ENCODE data around the gene TMEM164.
A peak's percentile ranks its signal among the peaks of the same experiment; 100 is the strongest.

The TMEM164 gene

DNA sequence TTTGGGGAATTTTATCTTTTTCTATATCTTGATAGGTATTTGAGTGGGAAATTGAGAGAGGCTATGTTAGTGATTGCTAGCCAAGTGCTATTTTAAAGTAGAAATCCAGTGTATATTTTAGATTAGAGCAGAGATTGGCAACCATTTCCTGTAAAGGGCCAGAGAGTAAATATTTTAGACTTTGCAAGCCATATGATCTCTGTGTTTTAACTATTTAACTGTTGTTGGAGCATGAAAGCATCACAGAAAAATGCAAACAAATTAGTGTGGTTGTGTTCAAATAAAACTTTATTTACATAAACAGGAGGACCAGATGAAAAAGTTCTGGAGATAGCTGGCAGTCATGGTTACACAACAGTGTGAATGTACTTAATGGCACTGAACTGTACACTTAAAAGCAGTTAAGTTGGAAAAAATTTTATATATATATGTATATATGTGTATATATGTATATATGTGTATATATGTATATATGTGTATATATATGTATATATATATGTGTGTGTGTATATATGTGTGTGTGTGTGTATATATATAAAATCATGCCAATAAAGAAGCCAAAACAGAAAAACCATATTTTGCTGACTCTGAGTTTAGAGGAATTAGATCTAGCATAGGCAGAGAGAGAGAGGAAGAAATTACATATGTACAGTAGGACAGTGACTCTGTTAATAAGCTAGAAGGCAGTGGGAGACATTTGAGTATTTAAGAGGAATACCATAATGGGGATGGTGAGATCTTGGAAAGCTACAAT is 83.4 kb downstream of the TMEM164 start:
- DNase-seq = no peak

DNA sequence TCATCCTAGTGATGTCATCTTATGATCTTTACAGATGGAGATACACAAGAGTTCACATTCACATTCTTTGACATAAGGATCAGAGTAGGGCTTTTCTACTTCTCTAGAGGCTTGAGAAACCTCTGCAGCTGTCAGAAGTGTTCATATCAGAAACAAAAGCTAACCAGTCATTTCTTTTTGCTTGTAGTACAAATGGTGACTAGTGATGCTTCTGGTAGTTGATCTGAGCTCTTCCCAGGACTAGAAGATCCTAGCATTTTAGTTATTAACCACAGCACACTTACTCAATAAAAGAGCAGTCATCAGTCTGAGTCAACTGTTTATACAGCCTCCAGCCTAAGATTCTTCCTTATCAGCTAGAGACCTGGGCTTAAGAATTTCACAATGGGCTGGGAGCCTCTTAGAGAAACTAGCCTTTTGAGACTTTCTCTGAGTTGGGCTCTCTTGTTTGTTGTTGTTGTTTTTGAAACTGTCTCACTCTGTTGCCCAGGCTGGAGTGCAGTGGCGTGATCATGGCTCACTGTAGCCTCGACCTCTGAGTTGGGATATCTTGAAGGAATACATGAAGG is 84.1 kb downstream of the TMEM164 start:
- DNase-seq = no peak

GRCh38 chrX:110087485-110088356 is 84.8 kb downstream of the TMEM164 start:
- no peak for DNase-seq

GRCh38 chrX:110089656-110090403 is 86.9 kb downstream of the TMEM164 start:
- no peak for DNase-seq

GRCh38 chrX:110097920-110098319 is 95.0 kb downstream of the TMEM164 start:
- peak; percentile 89 for DNase-seq

GRCh38 chrX:110103344-110103743 is 100.4 kb downstream of the TMEM164 start:
- DNase-seq = no peak

- DNase-seq = no peak
These were observed 101.2 kb downstream of the TMEM164 start for GRCh38 chrX:110104078-110104477.

DNA sequence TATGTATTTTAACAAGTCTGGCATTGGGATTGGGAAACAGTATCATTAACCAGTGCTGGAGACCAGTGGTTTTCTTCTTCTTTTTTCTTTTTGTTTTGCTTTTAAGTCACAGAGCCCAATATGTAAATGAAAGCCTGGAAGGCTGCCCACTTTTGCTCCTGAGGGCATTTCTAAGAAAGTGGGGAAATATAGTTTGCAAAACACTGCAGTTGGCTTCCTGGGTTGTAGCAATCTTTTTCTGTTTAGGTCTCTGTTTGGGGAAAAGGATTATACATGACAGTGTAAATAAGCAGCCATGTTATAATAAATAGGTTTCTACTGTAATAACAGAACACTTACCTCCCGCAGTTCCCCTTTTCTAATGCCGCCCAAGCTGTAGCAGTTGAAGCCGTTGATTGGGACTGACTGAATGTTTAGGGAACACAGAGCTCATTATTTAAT is 105.5 kb downstream of the TMEM164 start:
- no peak for DNase-seq

DNA sequence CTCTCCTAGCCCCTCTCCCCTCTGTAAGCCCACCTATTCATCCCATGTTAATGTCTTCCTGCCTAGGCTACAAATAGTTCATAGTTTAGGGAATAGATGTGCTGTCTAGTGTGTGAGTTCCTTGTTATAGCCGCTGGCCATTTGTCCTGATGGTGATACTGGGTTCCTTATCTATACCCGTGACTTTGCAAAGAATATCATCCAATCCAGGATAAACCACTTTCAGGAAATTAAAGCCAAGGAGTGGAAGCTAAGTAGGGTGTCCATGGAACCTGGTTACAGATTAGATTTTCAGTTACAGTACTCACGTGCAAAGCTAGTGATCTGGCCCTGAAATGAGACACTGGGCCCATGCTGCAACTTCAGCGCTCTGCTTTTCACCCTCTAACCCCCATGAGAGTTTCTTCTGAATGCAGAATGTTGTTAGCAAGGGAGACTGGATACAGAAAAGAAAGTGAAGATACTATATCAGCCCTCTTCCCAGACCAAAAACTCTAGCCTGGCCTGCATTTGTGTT is 111.4 kb downstream of the TMEM164 start:
- no peak for DNase-seq

- DNase-seq = no peak
These were observed 113.4 kb downstream of the TMEM164 start for GRCh38 chrX:110116066-110116980.

- DNase-seq = no peak
These were observed 115.6 kb downstream of the TMEM164 start for GRCh38 chrX:110118530-110118929.

DNA sequence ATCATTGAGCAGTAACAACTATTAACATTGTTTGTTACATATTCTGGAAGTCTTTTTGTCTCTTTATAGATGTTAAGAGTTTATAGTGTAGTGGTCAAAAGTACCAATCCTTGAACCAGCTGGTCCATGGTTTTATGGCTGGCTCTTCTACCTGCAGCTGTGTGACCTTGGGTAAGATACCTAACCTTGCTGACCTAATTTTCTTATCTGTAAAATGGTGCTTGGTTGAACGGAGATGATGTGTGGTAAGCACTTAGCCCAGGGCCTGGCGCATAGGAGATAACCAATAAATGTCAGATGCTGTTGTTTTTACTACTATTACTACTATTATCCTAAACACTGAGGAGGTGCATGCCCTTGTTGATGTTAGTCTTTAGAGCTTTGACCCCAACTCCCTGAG is 116.6 kb downstream of the TMEM164 start:
- DNase-seq = no peak

GRCh38 chrX:110120025-110120424 is 117.1 kb downstream of the TMEM164 start:
- no peak for DNase-seq

DNA sequence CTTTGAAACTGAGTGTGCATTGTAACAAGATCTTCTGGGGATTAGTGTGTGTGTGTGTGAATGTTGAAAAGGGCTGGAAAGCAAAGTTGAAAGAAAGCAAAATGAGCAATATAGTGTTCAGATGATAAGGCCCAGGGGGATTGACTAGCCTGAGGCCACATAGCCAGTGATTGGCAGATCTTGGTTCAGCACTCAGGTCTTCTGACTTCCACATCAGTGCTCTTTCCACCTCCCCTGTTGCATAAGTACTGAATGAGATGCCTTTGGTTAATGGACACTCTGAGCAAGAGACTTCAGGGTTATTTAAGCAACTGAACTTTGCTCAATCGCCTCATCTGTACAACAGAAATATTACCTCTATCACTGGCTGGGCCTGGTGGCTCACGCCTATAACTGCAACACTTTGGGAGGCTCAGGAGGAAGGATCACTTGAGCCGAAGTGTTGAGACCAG is 120.4 kb downstream of the TMEM164 start:
- DNase-seq = no peak

GRCh38 chrX:110125446-110126162 is 122.7 kb downstream of the TMEM164 start:
- peak; percentile 3 for DNase-seq

GRCh38 chrX:110131031-110131430 is 128.1 kb downstream of the TMEM164 start:
- DNase-seq = no peak

DNA sequence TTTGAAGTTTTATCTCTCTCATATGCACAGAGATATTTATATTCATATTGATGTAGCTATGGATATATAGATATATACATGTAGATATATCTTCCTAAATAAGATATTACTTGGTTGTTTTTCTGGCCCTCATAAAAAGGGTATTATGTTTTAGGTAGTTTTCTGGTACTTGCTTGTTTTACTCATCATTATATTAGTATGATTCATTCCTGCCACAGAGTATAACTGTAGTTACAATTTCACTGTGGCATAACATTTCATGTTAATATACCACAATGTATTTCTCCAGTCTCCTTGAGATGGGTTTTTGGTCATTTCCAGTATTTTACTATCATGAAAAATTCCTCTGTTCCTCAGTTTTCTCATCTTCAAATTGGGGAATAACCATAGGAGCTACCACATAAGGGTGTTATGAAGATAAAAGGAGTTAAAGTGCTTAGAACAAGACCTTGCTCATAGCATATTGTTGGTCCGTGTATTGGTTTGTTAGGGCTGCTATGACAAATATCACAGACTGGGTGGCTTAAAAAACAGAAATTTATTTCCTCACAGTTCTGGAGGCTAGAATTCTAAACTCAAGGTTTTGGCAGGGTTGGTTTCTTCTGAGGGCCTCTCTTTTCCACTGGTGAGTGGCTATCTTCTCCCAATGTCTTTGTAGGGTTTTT is 129.7 kb downstream of the TMEM164 start:
- no peak for DNase-seq

DNA sequence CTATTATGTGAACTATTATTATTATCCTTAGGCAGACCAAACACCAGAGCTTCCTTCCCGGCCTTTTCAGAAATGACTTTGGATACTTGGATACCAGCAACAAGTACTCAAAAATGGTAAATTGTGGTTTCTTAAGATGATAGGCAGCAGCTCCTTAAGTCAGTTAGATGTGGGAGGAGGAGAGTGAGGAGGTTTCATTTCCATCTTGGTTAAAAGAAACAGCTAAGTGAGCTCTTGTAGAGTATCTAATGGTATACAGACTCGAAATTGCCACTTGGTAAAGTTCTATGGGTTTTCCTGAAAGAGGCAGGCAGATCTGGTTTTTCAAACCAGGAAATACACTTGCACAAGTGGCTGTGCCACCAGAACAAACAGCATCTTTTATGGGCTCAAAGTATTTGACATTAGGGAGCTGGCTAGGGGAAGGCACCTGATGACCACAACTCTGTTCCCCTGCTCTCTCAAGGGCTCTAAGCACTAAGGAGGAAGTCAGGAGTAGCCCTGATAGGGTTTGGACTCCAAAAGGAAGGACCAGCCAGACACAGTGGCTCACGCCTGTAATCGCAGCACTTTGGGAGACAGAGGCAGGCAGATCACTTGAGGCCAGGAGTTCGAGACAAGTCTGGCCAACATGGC is 130.9 kb downstream of the TMEM164 start:
- DNase-seq = no peak

GRCh38 chrX:110135618-110136017 is 132.7 kb downstream of the TMEM164 start:
- DNase-seq = no peak

GRCh38 chrX:110136136-110136535 is 133.2 kb downstream of the TMEM164 start:
- no peak for DNase-seq
